GM19468 (cell line): ENCODE measurements around the gene PTPRN2.

Source experiments
- ATAC-seq: cut with Tn5 transposase; IDR thresholded peaks from one replicate; pipeline ENCODE4 v1.9.1; 2021; ENCODE audit warnings: mild to moderate bottlenecking, moderate library complexity, moderate number of reproducible peaks; ENCODE audit not compliant: unreplicated experiment; ENCODE audit errors: extremely low read depth

Gene PTPRN2

GRCh38 chr7:157840174-157840913 lies 747.3 kb downstream of the PTPRN2 start:
- no peak for ATAC-seq

- ATAC-seq: no peak
Measured at GRCh38 chr7:157839672-157840167, 747.9 kb downstream of the PTPRN2 start.

GRCh38 chr7:157839226-157839625 lies 748.4 kb downstream of the PTPRN2 start:
- ATAC-seq: no peak

- no peak for ATAC-seq
Measured at GRCh38 chr7:157837561-157837960, 750.1 kb downstream of the PTPRN2 start.

GRCh38 chr7:157837047-157837446 lies 750.6 kb downstream of the PTPRN2 start:
- no peak for ATAC-seq

GRCh38 chr7:157834501-157835163 lies 753.0 kb downstream of the PTPRN2 start:
- ATAC-seq: no peak

GRCh38 chr7:157832866-157833607 lies 754.6 kb downstream of the PTPRN2 start:
- ATAC-seq: no peak

- no peak for ATAC-seq
Measured at GRCh38 chr7:157832421-157832820, 755.2 kb downstream of the PTPRN2 start.

GRCh38 chr7:157832006-157832405 lies 755.6 kb downstream of the PTPRN2 start:
- ATAC-seq: no peak

- no peak for ATAC-seq
Measured at GRCh38 chr7:157831143-157831905, 756.3 kb downstream of the PTPRN2 start.

- no peak for ATAC-seq
Measured at GRCh38 chr7:157830331-157830730, 757.3 kb downstream of the PTPRN2 start.

- no peak for ATAC-seq
Measured at GRCh38 chr7:157829491-157829890, 758.1 kb downstream of the PTPRN2 start.

GRCh38 chr7:157828881-157829280 lies 758.7 kb downstream of the PTPRN2 start:
- ATAC-seq: no peak

GRCh38 chr7:157828190-157828589 lies 759.4 kb downstream of the PTPRN2 start:
- ATAC-seq: no peak

- no peak for ATAC-seq
Measured at GRCh38 chr7:157827863-157828160, 759.8 kb downstream of the PTPRN2 start.

GRCh38 chr7:157827045-157827862 lies 760.4 kb downstream of the PTPRN2 start:
- ATAC-seq: no peak

- no peak for ATAC-seq
Measured at GRCh38 chr7:157826566-157826965, 761.1 kb downstream of the PTPRN2 start.

- ATAC-seq: no peak
Measured at GRCh38 chr7:157825325-157825724, 762.3 kb downstream of the PTPRN2 start.

GRCh38 chr7:157824819-157825121 lies 762.9 kb downstream of the PTPRN2 start:
- no peak for ATAC-seq
